ENCODE results near the gene ARRB1. TPM values are rescaled to one million over a fixed set of nuclear protein-coding genes. Genes with fewer than 3 reads are reported as not detected.

The ARRB1 gene
- total RNA-seq, 5 donors from 2014 or later (not counting 1 experiment from before 2014, with no cell fraction given) = 37.2 to 57.3 (median 47.3) TPM

DNA sequence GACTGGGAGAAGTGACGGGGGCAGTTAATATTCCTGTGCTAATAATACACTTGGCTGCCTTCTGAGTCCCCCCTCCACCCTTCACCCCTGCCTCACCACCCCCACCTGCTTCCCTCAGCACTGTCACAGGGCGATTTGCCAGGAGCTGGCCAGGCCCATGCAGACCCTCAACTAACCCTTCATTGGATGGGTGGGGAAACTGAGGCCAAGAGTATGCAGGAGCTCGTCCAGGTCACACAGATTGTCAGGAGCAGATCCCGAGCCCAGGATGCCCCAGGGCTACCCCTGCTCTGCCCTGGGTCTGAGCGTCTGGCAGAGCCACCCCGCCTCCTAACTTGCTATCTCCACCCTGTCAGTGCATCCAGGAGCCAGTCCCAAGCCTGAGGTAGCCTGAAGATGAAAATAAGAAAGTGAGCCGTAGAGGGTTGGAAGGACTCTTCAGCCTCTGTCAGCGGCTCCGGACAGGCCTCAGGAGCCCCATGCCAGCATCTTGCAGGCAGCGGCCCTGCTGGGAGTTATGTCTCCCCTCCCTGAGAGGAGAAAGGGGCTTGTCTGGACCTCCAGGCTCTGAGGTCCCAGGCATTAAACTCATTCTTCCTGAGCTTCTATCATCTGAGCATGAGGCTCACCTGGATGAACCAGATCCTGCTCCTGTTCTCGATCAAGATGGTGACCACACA lies 104.7 kb downstream of the ARRB1 start:
- Mint-ChIP-seq H3K27me3 (peaks cover 13 to 22% of the 10 kb centered on the region in 2 donors), H3K36me3 (no peaks in the 10 kb centered on the region)
- 88% methylated on average over 6 of the region's 11 CpGs for WGBS (ENCODE audit: insufficient coverage)

DNA sequence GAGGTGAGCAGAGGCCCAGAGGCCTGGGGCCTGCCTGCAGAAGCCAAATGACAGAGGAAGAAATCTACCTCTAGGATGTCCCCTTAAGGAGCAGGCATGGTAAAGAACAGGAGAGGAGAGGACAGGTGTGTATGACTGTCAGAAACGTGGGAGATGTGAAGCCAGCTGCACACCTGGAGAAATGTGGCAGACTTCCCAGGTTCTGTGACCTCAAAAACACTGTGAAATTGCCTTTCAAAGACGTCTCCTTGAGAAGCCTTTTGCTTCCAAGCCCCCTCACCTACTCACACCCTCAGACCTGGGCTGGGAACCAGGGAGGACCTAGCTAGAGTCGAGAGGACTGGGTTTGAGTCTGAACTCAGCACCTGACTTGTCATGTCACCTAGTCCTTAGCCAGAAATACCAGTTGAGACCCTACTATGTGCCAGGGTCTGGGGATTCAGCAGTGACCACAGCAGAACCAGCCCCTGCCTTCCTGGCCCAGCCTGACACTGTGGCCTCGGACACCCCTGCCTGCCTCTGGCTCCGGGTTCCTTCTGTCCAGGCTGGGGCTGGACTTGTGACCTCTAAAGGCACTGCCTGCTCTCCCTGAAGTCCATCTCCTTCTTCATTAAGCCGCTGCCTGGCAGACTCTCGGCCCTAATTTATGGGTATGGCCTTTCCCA lies 105.3 kb downstream of the ARRB1 start:
- peaks cover 0 to 11% of the 10 kb centered on the region in 2 experiments for H3K4me1 ChIP-seq (ENCODE audit: control insufficient read depth in 1 of 2, extremely low read depth in 1 of 2, insufficient read depth in 2 of 2, low read length in 2 of 2)
- H3K36me3 ChIP-seq (ENCODE audit: control insufficient read depth in 2 of 2, extremely low read depth in 1 of 2, insufficient read depth in 1 of 2, low read length in 1 of 2) = no peaks in the 10 kb centered on the region
- peaks cover 15 to 41% of the 10 kb centered on the region in 2 experiments for H3K27me3 ChIP-seq (replicated peaks in 1 of 2; ENCODE audit: control insufficient read depth in 2 of 2, extremely low read depth in 1 of 2, insufficient read depth in 2 of 2, low read length in 1 of 2)
- Mint-ChIP-seq H3K36me3 (no peaks in the 10 kb centered on the region), H3K4me1 (peaks cover 5 to 14% (median 5%) of the 10 kb centered on the region in 3 donors), H3K27ac (no peak overlapping the region), H3K4me3 (no peak overlapping the region), H3K9me3 (no peaks in the 10 kb centered on the region), H3K27me3 (peaks cover 13 to 22% of the 10 kb centered on the region in 2 donors)
- no peaks in the 10 kb centered on the region for H3K9me3 ChIP-seq
- ChIA-PET CTCF (interaction anchor here in 1 of 2 donors (1.4 to 2.5 kb wide), 2 partner anchors 11 to 106 kb away, joined by 4 to 14 read pairs; no protein-coding TSS in a partner anchor), POLR2A (no interaction called here)
- H3K27ac ChIP-seq (ENCODE audit: low read length) = no peak overlapping the region
- DNase-seq (peak in 1 of 35 experiments; percentile 7), ATAC-seq (replicated peaks in 1 of 4) (no peak)
- 66% methylated on average over 5 of the region's 7 CpGs for WGBS (ENCODE audit: insufficient coverage)
- H3K4me3 ChIP-seq (ENCODE audit: control insufficient read depth in 1 of 2, extremely low read depth in 1 of 2, low read length in 1 of 2) = no peak overlapping the region

More for the DNA sequence above, 104.7 kb downstream of the ARRB1 start:
- DNase-seq (peak in 1 of 35 experiments; percentile 11), ATAC-seq (replicated peaks in 1 of 4) (no peak)
- ChIA-PET CTCF (interaction anchor here (0.6 to 2.5 kb wide), 3 partner anchors 40 to 224 kb away, joined by 3 to 14 read pairs (median 4); no protein-coding TSS in a partner anchor), POLR2A (no interaction called here)
- Histone ChIP-seq H3K36me3 (ENCODE audit: control insufficient read depth in 2 of 2, extremely low read depth in 1 of 2, insufficient read depth in 1 of 2, low read length in 1 of 2) (no peaks in the 10 kb centered on the region), H3K9me3 (no peaks in the 10 kb centered on the region), H3K4me1 (ENCODE audit: control insufficient read depth in 1 of 2, extremely low read depth in 1 of 2, insufficient read depth in 2 of 2, low read length in 2 of 2) (peaks cover 0 to 11% of the 10 kb centered on the region in 2 experiments), H3K4me3 (ENCODE audit: control insufficient read depth in 1 of 2, extremely low read depth in 1 of 2, low read length in 1 of 2) (no peak overlapping the region), H3K27me3 (replicated peaks in 1 of 2; ENCODE audit: control insufficient read depth in 2 of 2, extremely low read depth in 1 of 2, insufficient read depth in 2 of 2, low read length in 1 of 2) (peaks cover 16 to 41% of the 10 kb centered on the region in 2 experiments), H3K27ac (ENCODE audit: low read length) (no peak overlapping the region)
- peaks cover 5 to 14% (median 5%) of the 10 kb centered on the region in 3 donors for H3K4me1 Mint-ChIP-seq
- no peaks in the 10 kb centered on the region for H3K9me3 Mint-ChIP-seq
- H3K27ac Mint-ChIP-seq = no peak overlapping the region
- H3K4me3 Mint-ChIP-seq = no peak overlapping the region

DNA sequence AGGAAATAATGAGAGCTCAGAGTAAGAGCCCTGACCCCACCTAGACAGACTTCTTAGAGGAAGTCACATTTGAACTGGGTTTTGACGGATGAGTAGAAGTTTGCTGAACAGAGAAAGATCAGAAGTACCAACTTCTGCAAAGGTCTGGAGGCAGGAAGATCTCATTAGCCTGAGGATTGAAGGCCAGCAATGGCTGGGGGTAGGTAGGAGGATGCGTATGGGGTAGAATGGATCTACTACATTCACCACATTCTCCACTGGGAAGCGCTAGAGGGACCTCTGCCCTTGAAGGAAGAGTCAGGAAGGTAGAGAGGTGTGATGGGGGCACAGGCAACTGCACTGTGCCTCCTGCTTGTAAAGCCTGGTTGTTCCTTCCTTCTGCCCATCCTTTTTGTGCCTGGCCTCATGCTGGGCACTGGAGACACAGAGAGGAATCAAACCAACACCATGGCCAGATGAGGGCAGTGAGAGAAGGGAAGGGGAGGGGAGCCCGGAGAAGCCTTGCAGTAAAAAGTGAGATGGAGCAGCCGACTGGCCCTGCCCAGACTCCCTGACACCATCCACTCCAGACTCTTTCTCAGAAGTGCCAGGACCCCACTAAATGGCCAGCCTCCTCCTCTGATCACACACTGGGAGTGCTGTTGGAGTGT lies 106.0 kb downstream of the ARRB1 start:
- no peak overlapping the region for H3K4me3 Mint-ChIP-seq
- DNase-seq = peak in 1 of 35 experiments; percentile 17
- no CpG with 5 or more reads among the region's 5 CpGs for WGBS (ENCODE audit: insufficient coverage)

DNA sequence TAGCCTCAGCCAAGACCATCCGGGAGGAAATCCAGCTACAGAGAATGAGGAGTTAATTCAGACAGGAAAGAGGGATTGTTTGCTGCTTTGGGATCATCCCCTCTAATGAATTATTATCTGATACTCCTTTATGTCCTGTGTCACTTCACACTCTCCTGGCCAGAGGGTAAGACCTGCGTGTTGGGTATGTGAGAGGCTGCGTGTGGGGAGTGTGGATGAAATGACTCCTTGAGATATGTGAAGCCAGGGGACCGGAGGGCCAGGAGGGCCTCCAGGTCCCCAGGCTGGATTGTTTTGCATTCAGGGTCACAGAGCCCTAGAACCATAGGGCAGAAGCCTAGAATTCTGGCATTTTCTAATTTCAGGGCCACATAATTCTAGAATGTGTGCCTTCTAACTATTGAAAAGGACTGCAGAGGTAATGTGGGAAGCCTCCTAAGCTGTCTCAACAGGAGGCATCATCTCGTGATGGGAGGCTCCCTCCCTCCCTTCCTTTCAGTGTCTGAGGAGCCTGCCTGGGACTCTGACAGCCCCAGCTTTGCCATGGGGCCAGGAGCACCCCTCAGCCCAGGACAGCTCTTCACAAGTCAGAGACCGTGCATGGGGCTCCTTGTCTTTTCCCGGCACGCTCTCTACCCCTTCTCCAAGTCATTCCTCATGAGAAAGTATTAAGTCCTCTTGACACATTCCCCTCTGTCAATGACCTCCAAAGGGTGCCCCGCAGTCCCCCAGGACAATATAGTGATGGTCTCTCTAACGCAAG lies 107.2 kb downstream of the ARRB1 start:
- Histone ChIP-seq H3K4me3 (ENCODE audit: control insufficient read depth in 1 of 2, extremely low read depth in 1 of 2, low read length in 1 of 2) (no peak overlapping the region), H3K4me1 (ENCODE audit: control insufficient read depth in 1 of 2, extremely low read depth in 1 of 2, insufficient read depth in 2 of 2, low read length in 2 of 2) (peaks cover 0 to 20% of the 10 kb centered on the region in 2 experiments), H3K36me3 (ENCODE audit: control insufficient read depth in 2 of 2, extremely low read depth in 1 of 2, insufficient read depth in 1 of 2, low read length in 1 of 2) (no peaks in the 10 kb centered on the region), H3K27me3 (replicated peaks in 1 of 2; ENCODE audit: control insufficient read depth in 2 of 2, extremely low read depth in 1 of 2, insufficient read depth in 2 of 2, low read length in 1 of 2) (peaks cover 14 to 47% of the 10 kb centered on the region in 2 experiments), H3K27ac (ENCODE audit: low read length) (no peak overlapping the region), H3K9me3 (no peaks in the 10 kb centered on the region)
- POLR2A ChIA-PET = interaction anchor here in 1 of 2 donors (0.6 kb wide), 1 partner anchor 111 kb away, joined by 7 read pairs; no protein-coding TSS in a partner anchor
- ATAC-seq (replicated peaks in 1 of 4) = no peak
- Mint-ChIP-seq H3K4me3 (no peak overlapping the region), H3K9me3 (no peaks in the 10 kb centered on the region), H3K36me3 (no peaks in the 10 kb centered on the region), H3K27me3 (peaks cover 17 to 31% of the 10 kb centered on the region in 2 donors), H3K27ac (no peak overlapping the region), H3K4me1 (peaks cover 10 to 14% (median 11%) of the 10 kb centered on the region in 3 donors)
- CTCF ChIA-PET = interaction anchor here (0.6 to 3.6 kb wide), 11 partner anchors 31 to 543 kb away, joined by 3 to 22 read pairs (median 4); no protein-coding TSS in a partner anchor
- DNase-seq = no peak
- WGBS (ENCODE audit: insufficient coverage) = 86% methylated on average over 7 of the region's 10 CpGs

More for the DNA sequence above, 106.0 kb downstream of the ARRB1 start:
- Histone ChIP-seq H3K27ac (ENCODE audit: low read length) (no peak overlapping the region), H3K4me3 (ENCODE audit: control insufficient read depth in 1 of 2, extremely low read depth in 1 of 2, low read length in 1 of 2) (no peak overlapping the region), H3K9me3 (no peaks in the 10 kb centered on the region), H3K36me3 (ENCODE audit: control insufficient read depth in 2 of 2, extremely low read depth in 1 of 2, insufficient read depth in 1 of 2, low read length in 1 of 2) (no peaks in the 10 kb centered on the region), H3K4me1 (ENCODE audit: control insufficient read depth in 1 of 2, extremely low read depth in 1 of 2, insufficient read depth in 2 of 2, low read length in 2 of 2) (peaks cover 0 to 15% of the 10 kb centered on the region in 2 experiments), H3K27me3 (replicated peaks in 1 of 2; ENCODE audit: control insufficient read depth in 2 of 2, extremely low read depth in 1 of 2, insufficient read depth in 2 of 2, low read length in 1 of 2) (peaks cover 14 to 42% of the 10 kb centered on the region in 2 experiments)
- Mint-ChIP-seq H3K27ac (no peak overlapping the region), H3K36me3 (no peaks in the 10 kb centered on the region), H3K4me1 (peaks cover 5 to 14% (median 5%) of the 10 kb centered on the region in 3 donors), H3K9me3 (no peaks in the 10 kb centered on the region), H3K27me3 (peaks cover 13 to 22% of the 10 kb centered on the region in 2 donors)
- no peak for ATAC-seq (replicated peaks in 1 of 4)
- CTCF ChIA-PET = interaction anchor here (0.6 to 2.5 kb wide), 8 partner anchors 11 to 371 kb away, joined by 3 to 14 read pairs (median 4); no protein-coding TSS in a partner anchor
- POLR2A ChIA-PET = no interaction called here

DNA sequence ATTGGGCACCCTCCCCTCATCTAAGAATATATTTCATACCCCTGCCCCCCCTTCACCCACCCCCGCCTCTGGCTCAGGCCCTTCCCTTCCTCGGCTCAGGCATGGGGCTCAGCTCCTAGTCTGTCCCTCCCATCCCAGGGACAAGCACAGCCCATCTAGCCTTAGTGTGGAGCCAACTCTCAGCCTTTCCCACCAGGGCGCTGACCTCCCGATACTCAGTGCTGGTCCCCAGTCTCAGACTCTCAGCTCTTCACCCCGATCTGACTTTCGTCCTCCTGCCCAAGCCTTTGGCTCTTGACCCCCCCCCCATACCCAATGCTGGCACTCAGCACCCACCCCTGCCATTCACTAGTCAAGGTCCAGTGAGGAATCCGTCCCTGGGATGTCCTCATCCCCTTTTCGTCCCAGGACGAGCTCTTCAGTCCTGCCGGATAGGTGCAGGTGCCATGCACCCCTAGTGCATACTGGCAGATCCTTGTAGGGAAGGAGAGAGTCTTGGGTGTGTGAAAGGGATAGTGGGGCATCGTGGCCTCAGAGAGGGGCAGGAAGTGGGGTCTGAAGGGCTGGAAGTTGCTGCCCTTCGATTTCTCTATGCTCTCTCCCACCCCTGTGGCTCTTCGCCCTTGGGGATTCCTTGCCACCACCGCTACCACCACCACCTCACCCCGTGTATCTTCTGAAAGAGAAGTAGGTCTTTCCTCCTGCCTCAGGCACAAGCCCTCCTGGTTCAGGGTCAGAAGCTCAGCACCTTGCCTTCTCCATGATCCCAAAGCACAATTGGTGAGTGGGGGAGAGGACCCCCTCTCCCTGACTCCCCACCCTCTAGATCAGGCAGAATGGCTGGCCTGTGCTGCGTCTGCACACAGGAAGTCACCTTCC lies 108.5 kb downstream of the ARRB1 start:
- Mint-ChIP-seq H3K36me3 (no peaks in the 10 kb centered on the region), H3K4me1 (peaks cover 6 to 13% (median 10%) of the 10 kb centered on the region in 3 donors), H3K4me3 (peak overlapping the region; percentile 67 to 84 (median 75)), H3K27me3 (peaks cover 20 to 36% of the 10 kb centered on the region in 2 donors), H3K27ac (peak overlapping the region in 1 of 2 donors; percentile 39), H3K9me3 (no peaks in the 10 kb centered on the region)
- peak in 1 of 35 experiments; percentile 22 for DNase-seq
- H3K36me3 ChIP-seq (ENCODE audit: control insufficient read depth in 2 of 2, extremely low read depth in 1 of 2, insufficient read depth in 1 of 2, low read length in 1 of 2) = no peaks in the 10 kb centered on the region
- ChIA-PET POLR2A (interaction anchor here in 1 of 2 donors (0.6 to 0.9 kb wide), 2 partner anchors 13 to 464 kb away, joined by 5 to 6 read pairs; no protein-coding TSS in a partner anchor), CTCF (interaction anchor here (0.5 to 3.6 kb wide), 9 partner anchors 10 to 313 kb away, joined by 3 to 22 read pairs (median 4); no protein-coding TSS in a partner anchor)
- no peak for ATAC-seq (replicated peaks in 1 of 4)
- H3K27ac ChIP-seq (ENCODE audit: low read length) = no peak overlapping the region
- H3K4me1 ChIP-seq (ENCODE audit: control insufficient read depth in 1 of 2, extremely low read depth in 1 of 2, insufficient read depth in 2 of 2, low read length in 2 of 2) = peaks cover 0 to 13% of the 10 kb centered on the region in 2 experiments
- H3K4me3 ChIP-seq (ENCODE audit: control insufficient read depth in 1 of 2, extremely low read depth in 1 of 2, low read length in 1 of 2) = no peak overlapping the region
- WGBS (ENCODE audit: insufficient coverage) = 91% methylated on average over 7 of the region's 16 CpGs
- H3K9me3 ChIP-seq = no peaks in the 10 kb centered on the region
- peaks cover 14 to 51% of the 10 kb centered on the region in 2 experiments for H3K27me3 ChIP-seq (replicated peaks in 1 of 2; ENCODE audit: control insufficient read depth in 2 of 2, extremely low read depth in 1 of 2, insufficient read depth in 2 of 2, low read length in 1 of 2)
